ENCODE measurements around the gene RGL1.

GRCh38 chr1:183783342-183783741 lies 21.6 kb upstream of the RGL1 start:
- TF ChIP-seq SRF (IDR thresholded peaks at IDR 0.05; ENCODE audit: low read depth) = no peak
- TF ChIP-seq CTCF (IDR thresholded peaks at IDR 0.05 in 2 of 3, conservative IDR thresholded peaks at IDR 0.05 in 1 of 3; ENCODE audit: borderline replicate concordance in 1 of 3, insufficient read depth in 1 of 3, low read depth in 2 of 3, low read length in 2 of 3) = no peak
- no peak for TF ChIP-seq TCF7L2 (IDR thresholded peaks at IDR 0.05; ENCODE audit: borderline replicate concordance, extremely low read depth, insufficient read depth, insufficient read length)
